Myometrial cell (primary cell): ENCODE results near the gene CRYAB. TPM values are rescaled to one million over a fixed set of nuclear protein-coding genes. Genes with fewer than 3 reads are reported as not detected.

ENCODE experiments used
- total RNA-seq: library from RNA; depleted of rRNA; stranded (reverse); fragments of >200 nt; gene quantifications from 2 replicates; pipeline ENCODE4 v1.2.3, GENCODE V29; 2015

Gene CRYAB
- 11.7 and 27.1 TPM in 2 replicates for total RNA-seq

GRCh38 chr11:111911563-111912401 lies at the start of gene CRYAB:
CRYAB (minus strand) TSS chr11:111911770; CDS start chr11:111911724, 46 bp downstream.

GRCh38 chr11:111918390-111919256 lies 7.1 kb upstream of the CRYAB start, which contains the start of gene C11orf52:
C11orf52 (plus strand) TSS chr11:111918913; CDS start chr11:111918973, 60 bp downstream.

GRCh38 chr11:111912535-111912934 lies 965 bp upstream of the CRYAB start, which contains the start of gene HSPB2:
HSPB2 (plus strand) TSS chr11:111912734; CDS start chr11:111912830, 96 bp downstream.

GRCh38 chr11:111878849-111879636 lies 32.5 kb downstream of the CRYAB start, which contains the start of the genes CFAP68 and FDXACB1:
CFAP68 (plus strand) TSS chr11:111879541; CDS start chr11:111879561, 20 bp downstream.
FDXACB1 (minus strand) TSS chr11:111879165; CDS start chr11:111879132, 33 bp downstream.

GRCh38 chr11:111870886-111871692 lies 40.5 kb downstream of the CRYAB start, which contains the start of gene ALG9:
ALG9 (minus strand) TSS chr11:111871581; CDS start chr11:111871482, 99 bp downstream.

Other genes with a start within 250 kb of the CRYAB start
- gene PPP2R1B, start 145.4 kb downstream of the CRYAB start, total RNA-seq: 33.4 and 38.5 TPM in 2 replicates
- gene ALG9, start 40.2 kb downstream of the CRYAB start, total RNA-seq: 33.7 and 42.2 TPM in 2 replicates
- 3.7 and 4.3 TPM in 2 replicates for gene FDXACB1, start 32.6 kb downstream of the CRYAB start, total RNA-seq
- gene CFAP68, start 32.2 kb downstream of the CRYAB start, total RNA-seq: 7.2 and 14.2 TPM in 2 replicates
- not detected in 2 replicates for gene HSPB2, start 964 bp upstream of the CRYAB start, total RNA-seq
- not detected in 2 replicates for gene C11orf52, start 7.1 kb upstream of the CRYAB start, total RNA-seq
- 10.4 and 11.9 TPM in 2 replicates for gene DIXDC1, start 25.6 kb upstream of the CRYAB start, total RNA-seq
- 40.1 and 47.3 TPM in 2 replicates for gene DLAT, start 113.6 kb upstream of the CRYAB start, total RNA-seq
- 1.2 and 4.9 TPM in 2 replicates for gene PIH1D2, start 162.2 kb upstream of the CRYAB start, total RNA-seq
- gene NKAPD1, start 162.5 kb upstream of the CRYAB start, total RNA-seq: 8.9 and 13.3 TPM in 2 replicates
- 40.2 and 48.7 TPM in 2 replicates for gene TIMM8B, start 175.0 kb upstream of the CRYAB start, total RNA-seq
- gene SDHD, start 175.1 kb upstream of the CRYAB start, total RNA-seq: 146 and 150 TPM in 2 replicates